ENCODE measurements around the gene ZNF579.

The ZNF579 gene, protein sequence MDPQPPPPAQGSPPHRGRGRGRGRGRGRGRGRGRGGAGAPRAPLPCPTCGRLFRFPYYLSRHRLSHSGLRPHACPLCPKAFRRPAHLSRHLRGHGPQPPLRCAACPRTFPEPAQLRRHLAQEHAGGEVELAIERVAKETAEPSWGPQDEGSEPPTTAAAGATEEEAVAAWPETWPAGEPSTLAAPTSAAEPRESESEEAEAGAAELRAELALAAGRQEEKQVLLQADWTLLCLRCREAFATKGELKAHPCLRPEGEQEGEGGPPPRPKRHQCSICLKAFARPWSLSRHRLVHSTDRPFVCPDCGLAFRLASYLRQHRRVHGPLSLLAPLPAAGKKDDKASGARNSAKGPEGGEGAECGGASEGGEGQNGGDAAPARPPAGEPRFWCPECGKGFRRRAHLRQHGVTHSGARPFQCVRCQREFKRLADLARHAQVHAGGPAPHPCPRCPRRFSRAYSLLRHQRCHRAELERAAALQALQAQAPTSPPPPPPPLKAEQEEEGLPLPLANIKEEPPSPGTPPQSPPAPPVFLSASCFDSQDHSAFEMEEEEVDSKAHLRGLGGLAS

DNA sequence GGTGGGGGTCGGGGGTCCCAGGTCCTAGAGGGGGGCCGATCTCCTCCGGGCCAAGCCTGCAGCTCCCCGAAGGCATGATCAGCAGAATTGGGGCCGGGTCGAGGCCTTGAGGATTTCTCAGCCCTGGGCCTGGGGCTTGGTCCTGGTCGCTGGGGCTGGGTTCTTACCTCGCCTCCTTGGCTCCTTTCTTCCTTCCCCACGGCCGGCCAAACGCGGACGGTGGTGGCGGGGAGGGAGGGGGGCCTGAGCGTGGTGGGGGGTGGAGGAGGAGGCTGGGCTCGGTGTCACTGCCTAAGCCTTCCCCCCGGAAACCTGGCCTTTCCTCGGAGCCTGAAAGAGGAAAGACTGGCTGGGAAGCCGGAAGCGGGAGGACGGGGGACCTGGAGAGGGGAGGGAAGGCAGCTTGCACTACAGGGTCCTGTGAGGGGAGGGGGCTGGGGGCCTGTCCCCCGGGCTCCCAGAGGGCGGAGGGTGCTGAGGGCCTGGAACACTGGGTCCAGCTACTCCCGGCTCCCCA is at the start of gene ZNF579:
ZNF579 (minus strand) TSS at position 221 of the 517 bp plus-strand sequence. CDS start 1,209 bp downstream, outside the sequence.
- peak; percentile 83 for DNase-seq

DNA sequence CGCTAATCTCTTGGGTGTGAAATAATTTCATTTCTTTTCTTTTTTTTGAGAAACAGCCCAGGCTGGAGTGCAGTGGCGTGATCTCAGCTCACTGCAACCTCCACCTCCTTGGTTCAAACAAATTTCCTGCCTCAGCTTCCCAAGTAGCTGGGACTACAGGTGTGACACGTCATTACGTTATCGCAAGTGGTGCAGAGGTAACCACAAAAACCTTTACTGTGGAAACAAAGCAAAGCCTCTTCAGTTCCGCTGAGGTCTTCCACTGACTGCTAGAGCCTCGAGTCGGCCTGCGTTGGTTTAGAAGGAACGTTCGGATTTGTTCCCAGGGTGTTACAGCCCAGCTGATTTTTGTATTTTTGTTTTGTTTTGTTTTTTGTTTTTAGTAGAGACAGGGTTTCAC is 45.7 kb upstream of the ZNF579 start:
- no peak for DNase-seq

DNA sequence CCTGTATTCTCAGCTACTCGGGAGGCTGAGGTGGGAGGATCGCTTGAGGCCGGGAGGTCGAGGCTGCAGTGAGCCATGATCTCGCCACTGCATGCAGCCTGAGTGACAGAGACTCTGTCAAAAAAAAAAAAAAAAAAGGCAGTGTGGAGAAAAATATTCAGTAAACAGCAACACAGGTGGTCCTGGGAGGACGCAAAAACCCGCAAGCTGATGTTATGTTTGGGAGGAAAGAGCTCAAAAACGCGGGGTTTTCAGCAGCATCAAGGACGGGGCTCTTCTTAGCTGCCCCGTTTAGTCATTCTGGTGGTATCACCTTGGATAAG is 44.3 kb upstream of the ZNF579 start:
- no peak for DNase-seq

DNA sequence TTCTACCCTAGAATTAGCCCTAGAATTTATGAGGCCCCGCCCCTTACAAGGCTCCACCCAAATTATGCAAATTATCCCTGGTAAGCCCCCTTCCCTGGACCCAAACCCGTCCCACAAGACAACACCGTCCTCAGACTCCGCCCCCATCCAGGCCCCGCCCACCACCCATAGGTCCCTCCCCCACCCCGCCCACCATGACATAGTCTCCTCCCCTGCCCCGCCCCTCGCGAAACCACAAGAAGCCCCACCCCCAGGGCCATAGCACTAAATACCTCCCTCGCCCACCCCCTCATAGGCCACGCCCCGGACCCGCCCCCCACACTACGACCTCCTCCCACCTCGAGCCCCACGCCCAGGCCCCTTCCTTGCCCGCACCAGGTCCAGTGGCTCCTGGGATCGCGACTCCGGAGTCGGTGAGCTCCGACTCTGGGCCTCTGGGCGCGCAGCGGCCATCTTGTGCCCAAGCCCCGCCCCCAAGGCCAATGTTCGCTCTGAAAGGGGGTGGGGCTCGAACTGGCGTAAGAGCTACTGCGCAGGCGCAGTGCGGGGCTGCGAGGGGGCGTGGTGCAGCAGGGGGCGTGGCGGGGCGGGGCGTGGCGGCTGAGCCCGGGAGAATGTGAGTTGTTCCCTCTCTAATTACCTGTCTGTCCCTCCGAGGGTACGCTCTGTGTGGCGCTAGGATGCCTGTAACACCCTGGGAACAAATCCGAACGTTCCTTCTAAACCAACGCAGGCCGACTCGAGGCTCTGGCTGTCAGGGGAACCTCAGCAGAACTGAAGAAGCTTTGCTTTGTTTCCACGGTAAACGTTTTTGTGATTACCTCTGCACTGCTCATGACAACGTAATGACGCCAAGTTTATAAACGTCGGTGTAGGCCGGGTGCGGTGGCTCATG is 43.7 kb upstream of the ZNF579 start, which contains the start of gene ZNF784:
ZNF784 (minus strand) TSS at position 458 of the 895 bp plus-strand sequence; CDS start at position 453, 5 bp downstream.
- DNase-seq: peak; percentile 87

DNA sequence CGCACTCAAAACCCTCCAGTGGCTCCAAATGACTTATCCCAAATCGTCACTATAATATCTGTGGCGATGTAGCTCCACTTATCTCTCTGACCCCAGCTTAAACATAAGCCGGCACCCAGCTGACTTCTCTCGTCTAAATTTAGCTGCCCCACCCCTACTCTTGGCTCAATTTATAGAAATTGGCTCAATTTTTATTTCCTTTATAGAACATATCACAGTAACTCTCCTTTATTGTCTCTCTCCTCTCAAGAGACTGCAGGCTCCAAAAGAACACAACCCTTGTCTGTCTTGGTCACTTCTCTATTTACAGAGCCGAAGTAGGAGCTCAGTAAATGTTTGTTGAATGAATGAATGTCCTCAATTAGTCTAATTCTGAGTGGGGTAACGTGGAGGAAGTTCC is 42.9 kb upstream of the ZNF579 start:
- DNase-seq: no peak

DNA sequence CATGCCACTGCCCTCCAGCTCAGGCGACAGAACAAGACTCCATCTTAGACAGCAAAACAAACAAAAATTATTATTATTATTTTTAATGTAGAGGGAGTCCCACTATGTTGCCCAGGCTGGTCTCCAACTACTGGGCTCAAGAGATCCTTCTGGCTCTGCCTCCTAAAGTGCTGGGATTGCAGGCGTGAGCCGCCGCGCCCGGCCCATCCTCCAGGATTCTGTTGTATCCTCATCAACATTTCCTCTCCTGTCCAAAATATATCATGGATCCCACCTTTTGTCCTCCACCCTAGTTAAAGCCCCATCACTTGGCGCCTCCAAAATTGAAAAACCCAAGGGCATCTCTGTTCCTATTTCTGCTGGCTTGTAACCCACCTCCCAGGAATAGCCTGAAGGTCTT is 42.5 kb upstream of the ZNF579 start:
- no peak for DNase-seq

DNA sequence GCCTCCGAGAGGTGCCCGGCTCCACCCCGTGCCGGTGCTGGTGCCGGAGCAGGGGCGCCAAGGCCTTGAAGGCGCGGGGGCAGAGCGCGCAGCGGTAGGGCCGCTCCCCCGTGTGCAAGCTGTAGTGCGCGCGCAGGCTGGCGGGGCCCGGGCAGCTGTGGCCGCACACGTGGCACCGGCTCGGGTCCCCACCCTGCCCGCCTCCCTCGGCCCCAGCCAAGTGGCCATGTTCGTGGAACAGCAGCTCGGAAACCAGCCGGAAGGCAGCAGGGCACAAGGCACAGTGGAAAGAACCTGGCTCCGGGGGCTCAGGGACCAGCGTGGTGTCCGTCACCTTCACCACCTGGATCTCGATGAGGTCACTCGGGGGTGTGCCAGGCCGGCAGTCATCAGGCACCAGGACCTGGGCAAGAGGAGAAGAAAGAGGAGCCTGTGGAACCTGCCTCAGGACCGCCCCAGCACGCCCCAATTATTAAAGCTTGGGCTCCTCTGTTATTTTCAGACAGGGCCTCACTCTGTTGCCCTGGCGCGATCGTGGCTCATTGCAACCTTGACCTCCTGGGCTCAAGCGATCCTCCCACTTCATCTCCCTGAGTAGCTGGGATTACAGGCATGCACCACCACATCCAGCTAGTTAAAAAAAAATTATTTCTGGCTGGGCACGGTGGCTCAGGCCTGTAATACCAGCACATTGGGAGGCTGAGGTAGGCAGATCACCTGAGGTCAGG is 41.8 kb upstream of the ZNF579 start:
- no peak for DNase-seq

DNA sequence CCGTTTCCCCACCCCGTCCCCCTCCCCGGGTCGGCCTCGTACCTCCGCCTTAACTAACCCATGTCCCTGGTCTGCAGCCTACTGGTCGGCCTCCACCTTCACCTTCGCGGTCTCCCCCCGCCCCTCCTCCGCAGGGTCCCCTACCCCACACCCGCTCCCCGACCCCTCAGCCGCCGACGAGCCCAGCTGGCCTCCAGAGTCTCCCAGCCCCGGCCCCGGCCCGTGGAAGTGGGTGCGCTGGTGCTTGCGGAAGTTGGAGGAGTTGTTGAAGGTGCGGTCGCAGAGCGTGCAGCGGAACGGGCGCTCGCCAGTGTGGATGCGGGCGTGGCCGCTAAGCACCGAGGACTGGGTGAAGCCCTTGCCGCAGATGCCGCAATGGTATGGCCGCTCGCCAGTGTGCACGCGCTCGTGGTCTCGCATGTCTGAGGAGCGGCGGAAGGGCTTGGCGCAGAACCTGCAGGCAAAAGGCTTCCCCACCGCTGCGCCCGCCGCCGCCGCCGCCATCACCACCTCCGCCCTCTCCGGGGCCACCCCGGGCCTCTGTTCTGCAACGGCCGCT is 41.1 kb upstream of the ZNF579 start:
- no peak for DNase-seq

DNA sequence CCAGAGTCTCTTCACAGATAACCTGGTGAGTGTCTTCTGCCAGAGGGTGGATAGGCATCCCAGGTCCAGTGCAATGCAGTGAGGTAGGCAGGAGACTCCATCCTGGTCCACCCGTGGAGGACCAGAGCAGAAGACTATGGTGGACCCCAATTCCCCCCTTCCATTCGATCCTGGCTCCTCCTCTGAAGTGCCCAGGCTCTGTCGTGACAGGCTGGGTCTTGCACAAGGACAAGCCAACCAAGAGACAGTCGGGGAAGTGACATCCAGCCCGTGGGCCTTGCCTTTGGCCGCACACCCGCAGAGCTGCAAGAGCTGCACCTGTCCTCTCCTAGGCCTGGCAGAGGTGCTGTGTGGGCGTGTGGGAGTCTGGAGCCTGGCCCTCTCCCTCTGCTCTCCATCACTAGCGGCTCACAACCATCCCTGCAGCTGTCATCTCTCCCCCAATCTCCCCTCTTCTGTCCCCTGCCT is 40.6 kb upstream of the ZNF579 start:
- no peak for DNase-seq

DNA sequence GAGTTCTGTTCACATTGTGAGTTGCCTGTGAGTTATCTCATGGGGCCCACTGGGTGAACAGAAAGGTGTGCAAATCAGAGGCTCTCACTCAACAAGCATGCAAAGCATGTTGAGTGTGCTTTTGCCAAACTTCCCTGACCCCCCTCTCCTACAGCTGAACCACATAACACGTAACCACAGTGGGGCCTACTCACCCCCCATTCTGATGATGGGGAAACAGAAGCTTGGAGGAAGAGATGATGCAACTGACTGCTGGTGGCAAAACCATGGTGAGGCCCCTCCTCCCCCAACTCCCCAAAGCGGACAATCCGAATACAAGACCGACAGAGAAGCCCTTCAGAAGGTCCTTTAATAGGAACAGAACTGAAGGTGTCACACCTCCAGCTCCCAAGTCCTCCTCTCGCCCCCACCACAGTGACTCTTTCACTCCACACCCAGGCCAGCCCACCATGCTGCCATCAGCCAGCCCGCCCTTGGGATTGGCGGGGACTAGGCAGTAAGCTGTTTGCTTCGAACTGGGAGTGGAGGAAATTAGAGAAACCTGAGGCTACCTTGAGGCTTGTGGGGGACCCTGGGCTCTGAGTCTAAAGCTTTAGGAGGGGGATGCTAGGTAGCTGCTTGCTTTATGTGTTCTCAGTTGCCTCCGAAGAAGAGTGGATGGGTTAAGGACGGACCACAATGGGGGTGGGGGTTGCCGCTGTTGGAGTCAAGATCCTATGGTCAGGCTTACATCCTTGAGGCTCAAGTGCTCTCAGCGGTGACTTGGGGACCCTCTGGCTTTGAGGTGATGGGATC is 40.0 kb upstream of the ZNF579 start:
- DNase-seq: no peak

DNA sequence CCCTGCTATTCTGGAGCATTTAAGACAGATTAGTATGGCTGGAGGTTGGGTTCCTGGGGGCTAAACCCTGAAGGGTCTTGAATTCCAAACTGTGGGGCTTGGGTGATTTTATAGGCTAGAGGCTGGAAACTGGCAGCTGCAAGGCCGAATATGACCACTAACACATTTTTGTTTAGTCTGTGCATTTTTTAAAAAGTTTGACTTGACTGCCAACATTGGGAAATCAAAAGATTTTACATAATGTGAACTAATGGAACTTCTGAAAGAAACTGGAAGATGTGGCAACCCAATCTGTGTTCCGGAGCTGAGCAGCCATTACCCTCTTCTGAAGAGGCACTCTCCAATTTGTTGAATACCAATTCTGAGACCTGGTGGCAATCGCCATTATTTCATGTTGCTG is 38.6 kb upstream of the ZNF579 start:
- no peak for DNase-seq

DNA sequence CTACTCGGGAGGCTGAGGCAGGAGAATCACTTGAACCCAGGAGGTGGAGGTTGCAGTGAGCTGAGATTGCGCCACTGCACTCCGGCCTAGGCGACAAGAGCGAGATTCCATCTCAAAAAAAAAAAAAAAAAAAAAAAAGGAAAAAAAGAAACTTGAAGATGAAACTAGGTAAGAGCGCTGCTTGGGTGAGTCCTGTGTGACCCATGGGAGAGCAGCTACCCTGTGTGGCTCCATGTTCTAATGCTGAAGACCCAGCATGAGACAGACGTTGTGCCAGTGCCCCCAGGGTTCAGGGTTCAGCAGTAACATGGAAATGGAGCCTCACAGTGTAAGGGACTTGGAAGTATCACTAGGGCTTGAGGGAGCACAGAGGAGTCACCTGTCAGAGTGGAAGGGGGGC is 37.8 kb upstream of the ZNF579 start:
- no peak for DNase-seq

DNA sequence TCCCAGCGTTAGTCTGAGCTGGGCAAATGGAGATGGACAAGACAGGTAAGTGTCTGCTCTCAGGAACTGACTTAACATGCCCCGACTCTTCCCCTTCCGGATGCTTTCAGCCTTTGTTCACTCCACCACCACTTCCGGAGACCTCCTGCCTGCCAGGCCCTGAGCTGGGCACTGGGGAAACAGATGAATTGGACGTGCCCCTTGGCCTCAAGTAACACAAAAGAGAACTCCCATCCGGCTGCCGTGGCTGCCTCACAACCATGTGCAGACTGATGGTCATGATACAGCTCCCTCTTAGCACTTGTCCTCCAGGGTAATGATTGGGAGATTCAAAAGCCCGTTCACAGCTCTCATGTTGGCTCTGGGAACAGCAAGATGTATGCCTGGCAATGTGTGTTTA is 36.8 kb upstream of the ZNF579 start:
- DNase-seq: no peak

DNA sequence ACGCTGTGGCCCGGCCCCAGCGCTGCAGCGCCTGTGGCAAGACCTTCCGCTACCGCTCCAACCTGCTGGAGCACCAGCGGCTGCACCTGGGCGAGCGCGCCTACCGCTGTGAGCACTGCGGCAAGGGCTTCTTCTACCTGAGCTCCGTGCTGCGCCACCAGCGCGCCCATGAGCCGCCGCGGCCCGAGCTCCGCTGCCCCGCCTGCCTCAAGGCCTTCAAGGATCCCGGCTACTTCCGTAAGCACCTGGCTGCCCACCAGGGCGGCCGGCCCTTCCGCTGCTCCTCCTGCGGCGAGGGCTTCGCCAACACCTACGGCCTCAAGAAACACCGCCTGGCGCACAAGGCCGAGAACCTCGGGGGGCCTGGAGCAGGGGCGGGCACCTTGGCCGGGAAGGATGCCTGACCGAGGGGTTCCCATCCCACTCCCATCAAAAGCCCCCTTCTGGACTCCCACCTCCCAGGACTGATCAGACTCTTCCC is 35.8 kb upstream of the ZNF579 start:
- DNase-seq: no peak

DNA sequence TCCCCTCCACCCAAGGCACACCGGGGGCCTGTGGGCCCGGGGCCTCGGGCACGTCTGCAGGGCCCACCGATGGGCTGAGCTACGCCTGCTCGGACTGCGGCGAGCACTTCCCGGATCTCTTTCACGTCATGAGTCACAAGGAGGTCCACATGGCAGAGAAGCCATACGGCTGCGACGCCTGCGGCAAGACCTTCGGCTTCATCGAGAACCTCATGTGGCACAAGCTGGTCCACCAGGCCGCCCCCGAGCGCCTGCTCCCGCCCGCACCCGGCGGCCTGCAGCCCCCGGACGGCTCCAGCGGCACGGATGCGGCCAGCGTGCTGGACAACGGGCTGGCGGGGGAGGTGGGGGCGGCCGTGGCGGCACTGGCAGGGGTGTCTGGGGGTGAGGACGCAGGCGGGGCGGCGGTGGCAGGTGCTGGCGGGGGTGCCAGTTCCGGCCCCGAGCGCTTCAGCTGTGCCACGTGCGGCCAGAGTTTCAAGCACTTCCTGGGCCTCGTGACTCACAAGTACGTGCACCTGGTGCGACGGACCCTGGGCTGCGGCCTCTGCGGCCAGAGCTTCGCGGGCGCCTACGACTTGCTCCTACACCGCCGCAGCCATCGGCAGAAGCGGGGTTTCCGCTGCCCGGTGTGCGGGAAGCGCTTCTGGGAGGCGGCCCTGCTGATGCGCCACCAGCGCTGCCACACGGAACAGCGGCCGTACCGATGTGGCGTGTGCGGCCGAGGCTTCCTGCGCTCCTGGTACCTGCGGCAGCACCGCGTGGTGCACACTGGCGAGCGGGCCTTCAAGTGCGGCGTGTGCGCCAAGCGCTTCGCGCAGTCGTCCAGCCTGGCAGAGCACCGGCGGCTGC is 35.1 kb upstream of the ZNF579 start:
- no peak for DNase-seq

DNA sequence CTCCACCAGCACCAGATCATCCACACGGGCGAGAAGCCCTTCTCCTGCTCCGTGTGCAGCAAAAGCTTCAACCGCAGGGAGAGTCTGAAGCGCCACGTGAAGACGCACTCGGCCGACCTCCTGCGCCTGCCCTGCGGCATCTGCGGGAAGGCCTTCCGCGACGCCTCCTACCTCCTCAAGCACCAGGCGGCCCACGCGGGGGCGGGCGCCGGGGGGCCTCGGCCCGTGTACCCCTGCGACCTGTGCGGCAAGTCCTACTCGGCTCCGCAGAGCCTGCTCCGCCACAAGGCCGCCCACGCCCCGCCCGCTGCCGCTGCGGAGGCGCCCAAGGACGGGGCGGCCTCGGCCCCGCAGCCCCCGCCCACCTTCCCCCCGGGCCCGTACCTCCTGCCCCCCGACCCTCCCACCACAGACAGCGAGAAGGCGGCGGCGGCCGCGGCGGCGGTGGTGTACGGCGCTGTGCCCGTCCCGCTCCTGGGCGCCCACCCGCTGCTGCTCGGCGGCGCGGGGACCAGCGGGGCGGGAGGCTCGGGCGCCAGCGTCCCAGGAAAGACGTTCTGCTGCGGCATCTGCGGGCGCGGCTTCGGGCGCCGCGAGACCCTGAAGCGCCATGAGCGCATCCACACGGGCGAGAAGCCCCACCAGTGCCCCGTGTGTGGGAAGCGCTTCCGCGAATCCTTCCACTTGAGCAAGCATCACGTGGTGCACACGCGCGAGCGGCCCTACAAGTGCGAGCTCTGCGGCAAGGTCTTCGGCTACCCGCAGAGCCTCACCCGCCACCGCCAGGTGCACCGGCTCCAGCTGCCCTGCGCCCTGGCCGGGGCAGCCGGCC is 34.3 kb upstream of the ZNF579 start:
- no peak for DNase-seq

DNA sequence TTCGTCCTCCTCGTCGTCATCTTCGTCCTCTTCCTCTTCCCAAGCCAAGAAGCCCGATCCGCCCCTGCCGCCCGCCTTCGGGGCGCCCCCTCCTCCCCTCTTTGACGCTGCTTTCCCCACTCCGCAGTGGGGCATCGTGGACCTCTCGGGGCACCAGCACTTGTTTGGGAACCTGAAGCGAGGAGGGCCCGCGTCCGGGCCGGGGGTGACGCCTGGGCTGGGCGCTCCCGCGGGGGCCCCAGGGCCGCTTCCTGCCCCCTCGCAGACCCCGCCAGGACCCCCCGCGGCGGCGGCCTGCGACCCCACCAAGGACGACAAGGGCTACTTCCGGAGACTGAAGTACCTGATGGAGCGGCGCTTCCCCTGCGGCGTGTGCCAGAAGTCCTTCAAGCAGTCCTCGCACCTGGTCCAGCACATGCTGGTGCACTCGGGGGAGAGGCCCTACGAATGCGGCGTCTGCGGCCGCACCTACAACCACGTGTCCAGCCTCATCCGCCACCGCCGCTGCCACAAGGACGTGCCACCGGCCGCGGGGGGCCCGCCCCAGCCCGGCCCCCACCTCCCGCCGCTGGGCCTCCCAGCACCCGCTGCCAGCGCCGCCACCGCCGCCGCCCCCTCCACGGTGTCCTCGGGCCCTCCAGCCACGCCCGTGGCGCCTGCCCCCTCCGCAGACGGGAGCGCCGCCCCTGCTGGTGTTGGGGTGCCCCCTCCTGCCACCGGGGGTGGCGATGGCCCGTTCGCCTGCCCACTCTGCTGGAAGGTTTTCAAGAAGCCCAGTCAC is 33.5 kb upstream of the ZNF579 start:
- DNase-seq: no peak

DNA sequence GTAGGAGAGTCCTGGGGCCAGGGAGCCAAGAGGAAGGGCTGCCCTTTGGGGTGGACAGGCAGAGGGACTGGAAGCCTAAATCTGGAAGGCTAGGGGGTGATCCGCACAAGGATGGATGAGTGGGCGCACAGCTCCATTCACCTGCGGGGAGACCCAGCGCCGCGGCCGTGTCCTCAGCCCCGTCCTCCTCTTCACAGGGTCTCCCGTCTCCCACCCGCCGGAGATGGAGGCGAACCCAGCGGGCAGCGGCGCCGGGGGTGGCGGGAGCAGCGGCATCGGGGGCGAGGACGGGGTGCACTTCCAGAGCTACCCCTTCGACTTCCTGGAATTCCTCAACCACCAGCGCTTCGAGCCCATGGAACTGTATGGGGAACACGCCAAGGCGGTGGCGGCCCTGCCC is 32.7 kb upstream of the ZNF579 start:
- no peak for DNase-seq

Measured in NCI-H774 (cell line).